Mammary epithelial cell (primary cell): ENCODE results near the gene GRAP2.

Experiments used
- CTCF ChIP-seq, 2 donors: IDR thresholded peaks in 1 of 2; conservative IDR thresholded peaks in 1 of 2; 2 replicates each; pipeline ENCODE4 v1.5.1; 2011 to 2012; ENCODE audit warnings: inconsistent platforms in 2 of 2, low read length in 2 of 2, mild to moderate bottlenecking in 2 of 2, control low read depth in 1 of 2, low read depth in 1 of 2; ENCODE audit not compliant: insufficient read depth in 1 of 2; ENCODE audit errors: extremely low read depth in 1 of 2
- EZH2 ChIP-seq: IDR thresholded peaks from 2 replicates; pipeline ENCODE4 v1.6.1; 2012; ENCODE audit warnings: low read length, inconsistent platforms, borderline replicate concordance

GRCh38 chr22:39895682-39896081 lies 5.2 kb upstream of the GRAP2 start:
- TF ChIP-seq CTCF (conservative IDR thresholded peaks at IDR 0.05 in 1 of 2, IDR thresholded peaks at IDR 0.05 in 1 of 2; ENCODE audit: extremely low read depth in 1 of 2, insufficient read depth in 1 of 2, low read depth in 1 of 2, low read length in 2 of 2): no peak
- no peak for TF ChIP-seq EZH2
